ENCODE results near the gene CYP4V2.
A peak's percentile ranks its signal among the peaks of the same experiment; 100 is the strongest.

GRCh38 chr4:186201535-186202230 lies 10.3 kb downstream of the CYP4V2 start:
- TF ChIP-seq POLR2A (IDR thresholded peaks at IDR 0.05) = no peak
- TF ChIP-seq, protein P1, sequence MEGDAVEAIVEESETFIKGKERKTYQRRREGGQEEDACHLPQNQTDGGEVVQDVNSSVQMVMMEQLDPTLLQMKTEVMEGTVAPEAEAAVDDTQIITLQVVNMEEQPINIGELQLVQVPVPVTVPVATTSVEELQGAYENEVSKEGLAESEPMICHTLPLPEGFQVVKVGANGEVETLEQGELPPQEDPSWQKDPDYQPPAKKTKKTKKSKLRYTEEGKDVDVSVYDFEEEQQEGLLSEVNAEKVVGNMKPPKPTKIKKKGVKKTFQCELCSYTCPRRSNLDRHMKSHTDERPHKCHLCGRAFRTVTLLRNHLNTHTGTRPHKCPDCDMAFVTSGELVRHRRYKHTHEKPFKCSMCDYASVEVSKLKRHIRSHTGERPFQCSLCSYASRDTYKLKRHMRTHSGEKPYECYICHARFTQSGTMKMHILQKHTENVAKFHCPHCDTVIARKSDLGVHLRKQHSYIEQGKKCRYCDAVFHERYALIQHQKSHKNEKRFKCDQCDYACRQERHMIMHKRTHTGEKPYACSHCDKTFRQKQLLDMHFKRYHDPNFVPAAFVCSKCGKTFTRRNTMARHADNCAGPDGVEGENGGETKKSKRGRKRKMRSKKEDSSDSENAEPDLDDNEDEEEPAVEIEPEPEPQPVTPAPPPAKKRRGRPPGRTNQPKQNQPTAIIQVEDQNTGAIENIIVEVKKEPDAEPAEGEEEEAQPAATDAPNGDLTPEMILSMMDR (IDR thresholded peaks at IDR 0.05) = peak; percentile 10 to 59 (median 50)
